DMS114 treated with DMSO at 0.1 percent for 48 hours (cell line): Measurements from ENCODE around the gene USP7.
"Not testable (repeated sequence)": the region's sequence is repeated elsewhere in the genome, so short reads cannot be mapped to it uniquely, and the experiment has no call there.

Experiments
- DNase-seq: peaks from one replicate; lab custom pipeline; 2025; ENCODE audit not compliant: unreplicated experiment; lab: John Stamatoyannopoulos, UW

USP7 gene

DNA sequence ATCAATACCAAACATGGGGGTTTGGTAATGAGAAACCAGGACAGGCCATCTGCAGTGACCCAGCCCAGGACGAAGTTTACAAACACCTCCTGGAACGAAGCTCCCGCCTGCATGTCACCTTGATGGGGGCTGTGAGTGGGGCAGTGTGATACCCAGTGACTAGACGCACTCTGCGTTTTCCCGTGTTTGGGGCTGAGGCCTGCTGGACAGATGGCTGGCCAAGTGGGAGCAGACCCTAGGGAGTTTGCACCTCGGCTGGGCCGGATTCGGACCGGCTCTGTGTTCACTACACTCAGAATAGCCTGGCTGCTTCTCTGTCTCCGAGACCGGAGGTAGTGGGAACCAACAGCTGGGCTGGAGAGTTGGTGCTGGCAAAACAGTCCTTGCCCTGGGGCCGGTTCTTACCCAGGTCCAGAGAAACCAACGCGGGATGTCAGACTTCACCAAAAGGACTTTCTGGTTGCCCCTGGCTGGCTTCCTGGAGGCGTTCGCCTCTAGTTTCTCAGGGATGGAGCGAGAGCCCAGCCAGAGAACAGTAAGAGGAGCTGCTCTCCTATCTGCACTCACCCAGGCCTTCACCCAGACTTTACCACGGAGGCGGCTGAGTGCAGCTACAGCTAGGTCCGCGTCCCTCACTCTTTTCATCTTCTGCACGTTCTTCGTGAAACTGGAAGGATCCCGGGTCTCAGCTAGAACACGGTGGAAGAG is 115.3 kb downstream of the USP7 start:
- DNase-seq = no peak

DNA sequence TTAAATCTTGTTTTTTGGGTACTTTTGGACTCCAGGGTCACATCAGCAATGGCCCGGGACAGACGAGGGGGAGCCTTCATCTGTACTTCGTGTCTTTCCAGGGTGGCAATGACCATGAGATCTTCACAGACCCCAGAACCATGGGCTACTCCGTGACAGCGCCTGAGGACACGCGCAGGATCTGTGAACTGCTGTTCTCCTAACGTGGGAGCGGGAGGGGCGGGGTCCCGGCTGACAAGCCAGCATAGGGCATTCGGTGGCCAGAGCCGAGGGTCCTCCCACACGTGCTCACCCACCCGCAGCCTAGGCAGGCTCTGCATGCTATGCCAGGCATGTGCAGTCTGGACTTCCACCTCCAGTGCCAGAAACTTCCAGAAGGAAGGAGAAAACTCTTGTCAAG is 116.1 kb downstream of the USP7 start:
- DNase-seq = no peak

DNA sequence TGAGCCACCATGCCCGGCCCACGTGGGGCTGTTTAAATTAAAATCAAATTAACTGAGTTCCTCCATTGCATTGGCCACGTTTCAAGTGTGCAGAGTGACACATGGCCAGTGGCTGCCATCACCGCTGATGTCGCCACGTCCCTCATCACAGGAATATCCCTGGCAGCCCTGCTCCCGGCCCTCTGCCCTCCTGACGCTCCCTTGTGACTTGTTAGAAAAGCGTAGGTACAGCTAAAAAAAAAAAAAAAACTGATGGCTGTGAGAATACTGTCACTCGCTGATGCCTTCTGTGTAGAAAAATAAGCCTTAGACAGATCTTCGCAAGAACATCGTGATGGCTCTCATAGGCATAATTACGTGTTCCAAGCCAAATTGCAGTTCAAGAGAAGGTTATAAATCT is 116.6 kb downstream of the USP7 start:
- DNase-seq = no peak

- no peak for DNase-seq
These were observed 117.2 kb downstream of the USP7 start for GRCh38 chr16:8846401-8846932.

DNA sequence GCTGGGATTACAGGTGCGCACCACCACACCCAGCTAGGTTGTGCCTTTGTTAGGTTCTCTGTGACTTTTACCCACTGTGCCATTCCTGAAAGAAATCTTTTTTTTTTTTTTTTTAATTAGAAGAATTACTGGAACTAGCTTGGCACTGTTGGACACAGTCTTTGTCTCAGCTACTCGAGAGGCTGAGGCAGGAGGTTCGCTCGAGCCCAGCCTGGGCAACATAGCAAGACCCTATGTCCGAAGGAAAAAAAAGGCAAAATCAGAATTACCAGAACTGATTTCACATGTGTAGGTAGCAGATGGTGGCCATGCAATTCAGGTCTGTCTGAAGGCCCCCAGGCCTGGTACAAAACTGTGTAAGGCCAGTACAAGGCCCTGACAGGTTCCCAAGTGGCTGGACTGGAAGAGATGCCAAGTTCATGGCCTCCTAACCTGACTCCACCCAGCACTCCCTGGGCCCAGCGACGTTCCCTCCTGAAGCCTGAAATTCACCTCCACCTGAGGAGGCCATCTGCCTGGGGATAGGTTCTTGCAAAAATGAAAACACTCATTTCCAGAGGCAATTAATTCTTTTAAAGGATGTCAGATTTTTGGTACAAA is 117.9 kb downstream of the USP7 start:
- no peak for DNase-seq

DNA sequence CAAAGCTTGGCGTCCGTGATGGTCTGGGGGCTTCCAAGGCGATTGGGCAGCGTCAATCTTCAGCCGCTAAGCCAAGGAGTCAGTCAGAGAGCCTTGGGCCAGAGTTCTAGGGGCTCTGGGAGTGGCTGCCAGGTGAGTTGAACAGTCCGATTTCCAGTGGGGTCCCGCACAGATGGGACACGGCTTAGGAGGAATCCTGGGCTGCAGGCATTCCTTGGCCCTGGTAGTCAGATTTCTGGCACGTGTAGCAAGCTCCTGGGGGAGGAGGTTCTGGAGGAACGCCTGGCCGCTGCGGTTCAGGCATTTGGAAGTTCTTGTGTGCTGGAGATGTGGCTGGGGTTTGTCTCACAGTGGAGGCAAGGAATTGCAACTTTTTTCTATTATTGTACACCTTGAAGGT is 120.4 kb downstream of the USP7 start:
- not testable (repeated sequence) for DNase-seq
